H9 (cell line): Measurements from ENCODE around the gene GPHN. TPM values are rescaled to one million over a fixed set of nuclear protein-coding genes. Genes with fewer than 3 reads are reported as not detected.

Source experiments
- DNase-seq: peaks from one replicate; pipeline ENCODE4 v3.0.0-alpha.2; 2017
- H2AFZ ChIP-seq: one replicate; pipeline ENCODE4 v1.6.1; 2013; ENCODE audit warnings: mild to moderate bottlenecking, low read length, control low read depth, moderate library complexity
- H2AK5ac ChIP-seq: 2 replicates; pipeline ENCODE4 v1.6.1; 2013; ENCODE audit warnings: low read length, control low read depth, mixed read lengths; ENCODE audit not compliant: insufficient read length
- H2BK120ac ChIP-seq: one replicate; pipeline ENCODE4 v1.6.1; 2013; ENCODE audit warnings: low read depth, mild to moderate bottlenecking, low read length, control low read depth, inconsistent platforms; ENCODE audit not compliant: poor library complexity, severe bottlenecking
- H2BK12ac ChIP-seq: 2 replicates; pipeline ENCODE4 v1.6.1; 2013; ENCODE audit warnings: low read length, control low read depth, mixed read lengths, low read depth; ENCODE audit not compliant: insufficient read length
- H2BK15ac ChIP-seq: 2 replicates; pipeline ENCODE4 v1.6.1; 2013; ENCODE audit warnings: low read depth, low read length, control low read depth
- H2BK20ac ChIP-seq: one replicate; pipeline ENCODE4 v1.6.1; 2013; ENCODE audit warnings: low read depth, mild to moderate bottlenecking, low read length, control low read depth, inconsistent platforms; ENCODE audit not compliant: poor library complexity, severe bottlenecking
- H2BK5ac ChIP-seq: 2 replicates; pipeline ENCODE4 v1.6.1; 2013; ENCODE audit warnings: low read length, control low read depth, mixed read lengths; ENCODE audit not compliant: insufficient read length
- H3K14ac ChIP-seq: 2 replicates; pipeline ENCODE4 v1.6.1; 2013; ENCODE audit warnings: low read length, control low read depth; ENCODE audit not compliant: insufficient read depth
- H3K18ac ChIP-seq: 2 replicates; pipeline ENCODE4 v1.6.1; 2013; ENCODE audit warnings: low read depth, mild to moderate bottlenecking, mixed read lengths, low read length, control low read depth; ENCODE audit not compliant: insufficient read length
- H3K23ac ChIP-seq: 2 replicates; pipeline ENCODE4 v1.6.1; 2013; ENCODE audit warnings: low read length, control low read depth, mixed read lengths, low read depth; ENCODE audit not compliant: insufficient read length
- H3K23me2 ChIP-seq: 2 replicates; pipeline ENCODE4 v1.6.1; 2013; ENCODE audit warnings: low read depth, mild to moderate bottlenecking, mixed read lengths, low read length, control low read depth; ENCODE audit not compliant: insufficient read length, poor library complexity, severe bottlenecking
- H3K27ac ChIP-seq: 2 replicates; pipeline ENCODE4 v1.5.1; 2013; ENCODE audit warnings: low read length, control low read depth, mixed read lengths, low read depth; ENCODE audit not compliant: insufficient read length
- H3K27me3 ChIP-seq: 2 replicates; pipeline ENCODE4 v1.6.1; 2013; ENCODE audit warnings: low read length, control low read depth, inconsistent platforms; ENCODE audit not compliant: insufficient read depth
- H3K4ac ChIP-seq: 2 replicates; pipeline ENCODE4 v1.6.1; 2013; ENCODE audit warnings: low read depth, mild to moderate bottlenecking, control low read depth, inconsistent platforms, low read length, moderate library complexity
- H3K4me1 ChIP-seq: 2 replicates; pipeline ENCODE4 v1.6.1; 2013; ENCODE audit warnings: low read length, control low read depth, inconsistent platforms; ENCODE audit not compliant: insufficient read depth
- H3K4me2 ChIP-seq: 2 replicates; pipeline ENCODE4 v1.6.1; 2013; ENCODE audit warnings: low read length, control low read depth, mixed read lengths; ENCODE audit not compliant: insufficient read length, insufficient read depth
- H3K56ac ChIP-seq: 2 replicates; pipeline ENCODE4 v1.6.1; 2013; ENCODE audit warnings: low read depth, mild to moderate bottlenecking, mixed read lengths, low read length, control low read depth; ENCODE audit not compliant: insufficient read length
- H3K79me1 ChIP-seq: 2 replicates; pipeline ENCODE4 v1.6.1; 2013; ENCODE audit warnings: low read depth, mild to moderate bottlenecking, moderate library complexity, low read length, control low read depth, inconsistent platforms; ENCODE audit not compliant: insufficient read depth, poor library complexity, severe bottlenecking
- H3K79me2 ChIP-seq: 2 replicates; pipeline ENCODE4 v1.6.1; 2013; ENCODE audit warnings: low read length, control low read depth, inconsistent platforms; ENCODE audit not compliant: insufficient read depth
- H3K9ac ChIP-seq: 2 replicates; pipeline ENCODE4 v1.6.1; 2013; ENCODE audit warnings: low read length, control low read depth, mixed read lengths; ENCODE audit not compliant: insufficient read length; ENCODE audit errors: extremely low read depth
- H3K9me3 ChIP-seq: one replicate; pipeline ENCODE4 v1.6.1; 2013; ENCODE audit warnings: low read depth, low read length, inconsistent platforms; ENCODE audit not compliant: control insufficient read depth
- H3T11ph ChIP-seq: one replicate; pipeline ENCODE4 v1.6.1; 2013; ENCODE audit warnings: mild to moderate bottlenecking, low read length, control low read depth, inconsistent platforms
- H4K20me1 ChIP-seq: one replicate; pipeline ENCODE4 v1.6.1; 2013; ENCODE audit not compliant: control insufficient read depth, insufficient read length, insufficient read depth
- H4K5ac ChIP-seq: 2 replicates; pipeline ENCODE4 v1.6.1; 2013; ENCODE audit warnings: low read depth, mild to moderate bottlenecking, mixed read lengths, low read length, control low read depth; ENCODE audit not compliant: insufficient read length
- H4K8ac ChIP-seq: replicated peaks from 2 replicates; pipeline ENCODE4 v1.6.1; 2013; ENCODE audit warnings: low read length, control low read depth, mixed read lengths, low read depth; ENCODE audit not compliant: insufficient read length
- H4K91ac ChIP-seq: 2 replicates; pipeline ENCODE4 v1.6.1; 2013; ENCODE audit warnings: low read depth, mild to moderate bottlenecking, moderate library complexity, mixed read lengths, low read length, control low read depth; ENCODE audit not compliant: insufficient read length
- H3K27ac Mint-ChIP-seq, 3 experiments: 2 replicates in 2 of 3; 3 replicates in 1 of 3; pipeline ENCODE4 v1.8.0; 2020 to 2021; ENCODE audit warnings: mixed read lengths in 3 of 3, mild to moderate bottlenecking in 1 of 3, moderate library complexity in 1 of 3
- H3K27me3 Mint-ChIP-seq: 2 replicates; pipeline ENCODE4 v1.8.0; 2021; ENCODE audit warnings: low read depth, mild to moderate bottlenecking, moderate library complexity, mixed read lengths
- H3K36me3 Mint-ChIP-seq, 3 experiments: 2 replicates in 2 of 3; 3 replicates in 1 of 3; pipeline ENCODE4 v1.8.0; 2020 to 2021; ENCODE audit warnings: low read depth in 3 of 3, mixed read lengths in 3 of 3; ENCODE audit not compliant: insufficient read depth in 1 of 3
- H3K4me1 Mint-ChIP-seq, 2 experiments: 2 replicates each; pipeline ENCODE4 v1.8.0; 2020; ENCODE audit warnings: mixed read lengths in 2 of 2
- H3K4me3 Mint-ChIP-seq, 2 experiments: 2 replicates in 1 of 2; 3 replicates in 1 of 2; pipeline ENCODE4 v1.8.0; 2020 to 2021; ENCODE audit warnings: mild to moderate bottlenecking in 2 of 2, mixed read lengths in 2 of 2, moderate library complexity in 1 of 2
- H3K9me3 Mint-ChIP-seq, 2 experiments: 2 replicates in 1 of 2; 3 replicates in 1 of 2; pipeline ENCODE4 v1.8.0; 2020; ENCODE audit warnings: mild to moderate bottlenecking in 2 of 2, mixed read lengths in 2 of 2, moderate library complexity in 1 of 2
- WGBS: extraction: QIAGEN DNeasy Blood & Tissue Kit; methylation state at CpG from one replicate; pipeline ENCODE4 v1.1.7; 2013; ENCODE audit warnings: missing lambda C conversion rate, low lambda C conversion rate, mixed read lengths; ENCODE audit not compliant: insufficient read length; ENCODE audit errors: extremely low coverage; 5-methylcytosine and 5-hydroxymethylcytosine counted together
- total RNA-seq: library from RNA; stranded (reverse); gene quantifications from 2 replicates; pipeline ENCODE4 v1.2.1, GENCODE V29; 2021
- TF ChIP-seq, protein P1 (sequence below): fragments of 200-600 bp; sonication (generic); conservative IDR thresholded peaks from 3 replicates; pipeline ENCODE4 v1.8.0; 2021; ENCODE audit warnings: antibody characterized with exemption, mild to moderate bottlenecking

The GPHN gene
- total RNA-seq, 1 experiment from 2014 or later, result 16.1 TPM

DNA sequence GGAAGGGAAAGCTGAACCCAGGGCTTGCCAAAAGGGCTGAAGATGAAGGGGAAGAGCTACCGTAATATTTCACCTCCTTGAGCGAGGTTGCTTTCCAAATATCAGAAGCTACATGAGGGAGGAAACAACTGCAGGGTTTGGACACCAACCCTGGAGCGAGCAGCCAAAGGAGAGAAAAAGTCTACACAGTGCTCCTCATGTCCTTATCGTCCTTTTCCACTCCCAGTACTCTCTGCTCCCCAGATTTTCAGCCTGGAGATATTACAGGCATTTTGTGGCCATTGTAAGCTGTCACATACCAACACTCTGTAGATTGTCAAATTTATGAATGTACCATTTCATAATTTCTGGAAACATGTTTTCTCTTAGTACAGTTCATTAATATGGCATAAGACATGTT lies 115.9 kb downstream of the GPHN start:
- H3K27ac Mint-ChIP-seq, result peak overlapping the region in 1 of 3 experiments; percentile 51; a peak in 2 of 7 replicates
- 0 out of 4 replicates have a peak, but pooled peaks cover 0 to 2% of the 10 kb centered on the region in 2 experiments for H3K4me1 Mint-ChIP-seq
- Histone ChIP-seq H3K79me2 (peaks cover 3% of the 10 kb centered on the region; the same call in 1 of the 2 replicates), H3K56ac (no peak overlapping the region), H2BK20ac (no peak overlapping the region), H3K4me1 (no peaks in the 10 kb centered on the region), H4K5ac (no peak overlapping the region), H3K23ac (no peak overlapping the region), H3K23me2 (no peaks in the 10 kb centered on the region), H2BK15ac (no peak overlapping the region), H3T11ph (no peak overlapping the region), H3K14ac (no peak overlapping the region), H3K4me2 (no peak overlapping the region), H2AK5ac (no peak overlapping the region), H4K8ac (no peak overlapping the region), H2BK120ac (no peak overlapping the region), H3K27me3 (no peaks in the 10 kb centered on the region), H3K79me1 (peaks cover 3% of the 10 kb centered on the region), H4K91ac (no peak overlapping the region), H2AFZ (no peak overlapping the region), H3K9me3 (no peaks in the 10 kb centered on the region), H3K18ac (no peak overlapping the region), H2BK5ac (no peak overlapping the region), H3K9ac (no peak overlapping the region), H3K27ac (no peak overlapping the region), H4K20me1 (no peaks in the 10 kb centered on the region), H3K4ac (no peak overlapping the region), H2BK12ac (no peak overlapping the region)
- TF ChIP-seq, protein P1, sequence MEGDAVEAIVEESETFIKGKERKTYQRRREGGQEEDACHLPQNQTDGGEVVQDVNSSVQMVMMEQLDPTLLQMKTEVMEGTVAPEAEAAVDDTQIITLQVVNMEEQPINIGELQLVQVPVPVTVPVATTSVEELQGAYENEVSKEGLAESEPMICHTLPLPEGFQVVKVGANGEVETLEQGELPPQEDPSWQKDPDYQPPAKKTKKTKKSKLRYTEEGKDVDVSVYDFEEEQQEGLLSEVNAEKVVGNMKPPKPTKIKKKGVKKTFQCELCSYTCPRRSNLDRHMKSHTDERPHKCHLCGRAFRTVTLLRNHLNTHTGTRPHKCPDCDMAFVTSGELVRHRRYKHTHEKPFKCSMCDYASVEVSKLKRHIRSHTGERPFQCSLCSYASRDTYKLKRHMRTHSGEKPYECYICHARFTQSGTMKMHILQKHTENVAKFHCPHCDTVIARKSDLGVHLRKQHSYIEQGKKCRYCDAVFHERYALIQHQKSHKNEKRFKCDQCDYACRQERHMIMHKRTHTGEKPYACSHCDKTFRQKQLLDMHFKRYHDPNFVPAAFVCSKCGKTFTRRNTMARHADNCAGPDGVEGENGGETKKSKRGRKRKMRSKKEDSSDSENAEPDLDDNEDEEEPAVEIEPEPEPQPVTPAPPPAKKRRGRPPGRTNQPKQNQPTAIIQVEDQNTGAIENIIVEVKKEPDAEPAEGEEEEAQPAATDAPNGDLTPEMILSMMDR, result no peak
- H3K36me3 Mint-ChIP-seq, result peaks cover 0 to 25% (median 20%) of the 10 kb centered on the region in 3 experiments; a peak in 6 of 7 replicates
- no peaks in the 10 kb centered on the region; the same call in 1 of the 2 replicates for H3K27me3 Mint-ChIP-seq
- no peak for DNase-seq
- peaks cover 9 to 24% of the 10 kb centered on the region in 2 experiments for H3K9me3 Mint-ChIP-seq
- WGBS, result no CpG with 5 or more reads among the region's 4 CpGs
- H3K4me3 Mint-ChIP-seq, result no peak overlapping the region
